Stimulated activated CD4-positive, alpha-beta T cell treated with anti-CD3 and anti-CD28 coated beads, Interleukin-15, amount 100 ng/mL, for 24 hours (primary cell): Measurements from ENCODE around the gene GMDS.
"Not testable (repeated sequence)": the region's sequence is repeated elsewhere in the genome, so short reads cannot be mapped to it uniquely, and the experiment has no call there.

Experiments
- DNase-seq: peaks from one replicate; pipeline ENCODE4 v3.0.0-alpha.2; 2020

Gene GMDS

GRCh38 chr6:1849691-1850090, 395.7 kb downstream of the GMDS start:
- DNase-seq: no peak

GRCh38 chr6:1848752-1849151, 396.7 kb downstream of the GMDS start:
- no peak for DNase-seq

- no peak for DNase-seq
Observed at GRCh38 chr6:1846611-1847010, 398.8 kb downstream of the GMDS start.

- DNase-seq: not testable (repeated sequence)
Observed at GRCh38 chr6:1845543-1845942, 399.9 kb downstream of the GMDS start.

- no peak for DNase-seq
Observed at GRCh38 chr6:1842334-1842733, 403.1 kb downstream of the GMDS start.

GRCh38 chr6:1841136-1841535, 404.3 kb downstream of the GMDS start:
- no peak for DNase-seq

- no peak for DNase-seq
Observed at GRCh38 chr6:1840491-1841121, 404.8 kb downstream of the GMDS start.

GRCh38 chr6:1839361-1839760, 406.0 kb downstream of the GMDS start:
- no peak for DNase-seq

GRCh38 chr6:1838604-1839213, 406.7 kb downstream of the GMDS start:
- DNase-seq: no peak

- DNase-seq: no peak
Observed at GRCh38 chr6:1837826-1838225, 407.6 kb downstream of the GMDS start.

- DNase-seq: no peak
Observed at GRCh38 chr6:1836690-1837089, 408.7 kb downstream of the GMDS start.

- DNase-seq: no peak
Observed at GRCh38 chr6:1834646-1835516, 410.5 kb downstream of the GMDS start.

- no peak for DNase-seq
Observed at GRCh38 chr6:1834207-1834606, 411.2 kb downstream of the GMDS start.

- DNase-seq: no peak
Observed at GRCh38 chr6:1832844-1833787, 412.3 kb downstream of the GMDS start.

GRCh38 chr6:1832358-1832757, 413.0 kb downstream of the GMDS start:
- no peak for DNase-seq

- no peak for DNase-seq
Observed at GRCh38 chr6:1827984-1828793, 417.2 kb downstream of the GMDS start.

- DNase-seq: no peak
Observed at GRCh38 chr6:1825926-1826325, 419.5 kb downstream of the GMDS start.

- no peak for DNase-seq
Observed at GRCh38 chr6:1825277-1825676, 420.1 kb downstream of the GMDS start.

GRCh38 chr6:1821513-1822183, 423.8 kb downstream of the GMDS start:
- no peak for DNase-seq

- no peak for DNase-seq
Observed at GRCh38 chr6:1821164-1821512, 424.3 kb downstream of the GMDS start.

GRCh38 chr6:1820714-1821113, 424.7 kb downstream of the GMDS start:
- no peak for DNase-seq

- DNase-seq: no peak
Observed at GRCh38 chr6:1820165-1820564, 425.2 kb downstream of the GMDS start.
